GM12878 (cell line): Measurements from ENCODE around the gene NHSL2. TPM values are rescaled to one million over a fixed set of nuclear protein-coding genes. Genes with fewer than 3 reads are reported as not detected.

ENCODE experiments used
- ATAC-seq: fragments of 200-7000 bp; cut with Tn5 transposase; 3 replicates; pipeline ENCODE4 v1.9.1; 2020; ENCODE audit warnings: mild to moderate bottlenecking, moderate library complexity
- BruUV-seq: library from RNA; stranded (reverse); fragments of 400-500 nt; replicated peaks from 2 replicates; lab custom pipeline; 2021; lab: Mats Ljungman, UMichigan
- CTCF ChIA-PET: fragments of 300-600 bp; sonication (Branson Sonifier 250); formaldehyde crosslinking; extraction: SDS; loops from one replicate; lab custom pipeline; 2021; ENCODE audit warnings: inconsistent platforms; lab: Yijun Ruan, JAX
- POLR2A ChIA-PET: fragments of 350-600 bp; formaldehyde crosslinking; extraction: SDS; loops from one replicate; lab custom pipeline; 2021; ENCODE audit warnings: inconsistent platforms; lab: Charles Lee
- RAD21 ChIA-PET: fragments of 300-600 bp; sonication (Branson Sonifier 250); formaldehyde crosslinking; loops from one replicate; lab custom pipeline; 2023; ENCODE audit warnings: antibody characterized with exemption; ENCODE audit not compliant: unreplicated experiment; lab: Charles Lee
- SMC1A ChIA-PET: fragments of 300-600 bp; sonication (Branson Sonifier 250); formaldehyde crosslinking; loops from one replicate; lab custom pipeline; 2023; ENCODE audit not compliant: unreplicated experiment, uncharacterized antibody; lab: Charles Lee
- DNase-seq: peaks from one replicate; pipeline ENCODE4 v3.0.0-alpha.2; 2011; ENCODE audit warnings: low read depth, low spot score
- FAIRE-seq: peaks from 3 replicates; lab custom pipeline; 2011; peaks lifted over from hg19 to GRCh38; lab: Jason Lieb, UNC
- H2AFZ ChIP-seq: 2 replicates; pipeline ENCODE4 v1.6.0; 2011; ENCODE audit warnings: low read depth, low read length, control low read depth; ENCODE audit not compliant: control insufficient read depth
- H3K27ac ChIP-seq: 2 replicates; pipeline ENCODE4 v1.5.1; 2011; ENCODE audit warnings: control low read depth; ENCODE audit not compliant: control insufficient read depth, insufficient read depth
- H3K27me3 ChIP-seq, 2 experiments: replicated peaks in 1 of 2; 2 replicates each; pipeline versions ENCODE4 v1.6.0 to v1.6.1; 2011; ENCODE audit warnings: low read length in 1 of 2; ENCODE audit not compliant: control insufficient read depth in 2 of 2, insufficient read depth in 2 of 2
- H3K36me3 ChIP-seq, 2 experiments: 2 replicates each; pipeline ENCODE4 v1.5.1; 2011; ENCODE audit warnings: low read length in 1 of 2; ENCODE audit not compliant: control insufficient read depth in 2 of 2, insufficient read depth in 2 of 2
- H3K4me1 ChIP-seq: 2 replicates; pipeline ENCODE4 v1.6.1; 2011; ENCODE audit warnings: mild to moderate bottlenecking, low read length, moderate library complexity, mixed read lengths; ENCODE audit not compliant: control insufficient read depth, insufficient read depth
- H3K4me2 ChIP-seq: 2 replicates; pipeline ENCODE4 v1.6.0; 2011; ENCODE audit warnings: control low read depth; ENCODE audit not compliant: control insufficient read depth, insufficient read depth
- H3K4me3 ChIP-seq: fragments of 200-600 bp; sonication (generic); 2 replicates; pipeline ENCODE4 v1.5.1; 2016
- H3K79me2 ChIP-seq: 2 replicates; pipeline ENCODE4 v1.6.0; 2011; ENCODE audit warnings: low read length; ENCODE audit not compliant: control insufficient read depth, insufficient read depth
- H3K9ac ChIP-seq: 2 replicates; pipeline ENCODE4 v1.8.0; 2011; ENCODE audit warnings: low read length, control low read depth, mixed read lengths; ENCODE audit not compliant: control insufficient read depth, insufficient read depth
- H3K9me3 ChIP-seq: replicated peaks from 3 replicates; pipeline ENCODE4 v1.5.1; 2011; ENCODE audit warnings: mild to moderate bottlenecking, low read length; ENCODE audit not compliant: control insufficient read depth, insufficient read depth
- H4K20me1 ChIP-seq: 2 replicates; pipeline ENCODE4 v1.6.0; 2011; ENCODE audit not compliant: control insufficient read depth, insufficient read depth
- ESRRA ChIP-seq: IDR thresholded peaks from 2 replicates; pipeline ENCODE4 v1.6.1; 2012; ENCODE audit warnings: mild to moderate bottlenecking, low read length, improper control_type of control experiment
- HCFC1 ChIP-seq: fragments of 150-350 bp; IDR thresholded peaks from 2 replicates; pipeline ENCODE4 v1.6.1; 2014; ENCODE audit warnings: low read length
- IKZF2 ChIP-seq, 2 experiments: fragments of 450-650 bp; IDR thresholded peaks; 2 replicates each; pipeline ENCODE4 v1.6.1; 2017; ENCODE audit warnings: mild to moderate bottlenecking in 2 of 2, moderate library complexity in 2 of 2
- LARP7 ChIP-seq: fragments of 450-650 bp; IDR thresholded peaks from 2 replicates; pipeline ENCODE4 v1.6.1; 2017; ENCODE audit warnings: mild to moderate bottlenecking
- MEF2B ChIP-seq: fragments of 450-650 bp; IDR thresholded peaks from 2 replicates; pipeline ENCODE4 v1.6.1; 2018; ENCODE audit warnings: mild to moderate bottlenecking, moderate library complexity; ENCODE audit not compliant: partially characterized antibody, poor library complexity, severe bottlenecking
- MTA2 ChIP-seq: fragments of 450-650 bp; IDR thresholded peaks from 2 replicates; pipeline ENCODE4 v1.6.1; 2016; ENCODE audit warnings: low read depth, mild to moderate bottlenecking, moderate library complexity
- MTA3 ChIP-seq: IDR thresholded peaks from 2 replicates; pipeline ENCODE4 v1.6.1; 2012; ENCODE audit warnings: low read length, inconsistent platforms, borderline replicate concordance
- MYB ChIP-seq: fragments of 150-350 bp; IDR thresholded peaks from 2 replicates; pipeline ENCODE4 v1.6.1; 2014; ENCODE audit warnings: mild to moderate bottlenecking, low read depth, low read length, borderline replicate concordance
- MYC ChIP-seq: IDR thresholded peaks from 2 replicates; pipeline ENCODE4 v1.6.1; 2011; ENCODE audit warnings: mild to moderate bottlenecking, low read length, moderate library complexity, inconsistent platforms; ENCODE audit not compliant: insufficient read depth, insufficient replicate concordance, insufficient read length, severe bottlenecking
- NRF1 ChIP-seq: conservative IDR thresholded peaks from 2 replicates; pipeline ENCODE4 v1.6.1; 2011; ENCODE audit warnings: mild to moderate bottlenecking, low read depth, low read length, improper control_type of control experiment
- RELA ChIP-seq: fragments of 450-650 bp; IDR thresholded peaks from 2 replicates; pipeline ENCODE4 v1.8.0; 2014; ENCODE audit warnings: borderline replicate concordance; ENCODE audit not compliant: partially characterized antibody
- SPI1 ChIP-seq: IDR thresholded peaks from 2 replicates; pipeline ENCODE4 v1.6.1; 2011; ENCODE audit warnings: low read depth, mild to moderate bottlenecking, low read length, moderate library complexity, borderline replicate concordance; ENCODE audit not compliant: insufficient read depth
- SREBF2 ChIP-seq: IDR thresholded peaks from 2 replicates; pipeline ENCODE4 v1.6.1; 2012; ENCODE audit warnings: mild to moderate bottlenecking, low read length
- WGBS: methylation state at CpG from one replicate; pipeline ENCODE4 v1.1.6; 2016; ENCODE audit warnings: low lambda C conversion rate; ENCODE audit not compliant: insufficient replicate concordance, insufficient coverage; ENCODE audit errors: missing lambda C conversion rate; 5-methylcytosine and 5-hydroxymethylcytosine counted together
- in situ Hi-C: fragments of 300-500 bp; cut with MboI; formaldehyde crosslinking; loops from 9 replicates; pipeline ENCODE4 v1.14.3; 2018; ENCODE audit warnings: mixed read lengths
- intact Hi-C: fragments of 100-400 bp; cut with micrococcal nuclease; formaldehyde crosslinking; loops from one replicate; pipeline ENCODE4 v1.14.2; 2022; ENCODE audit not compliant: unreplicated experiment
- polyA plus RNA-seq, 11 experiments: library from polyadenylated mRNA; depleted of rRNA in 4 of 11; unstranded in 6 of 11; stranded (reverse) in 5 of 11; fragments of >200 nt; fragmentation: Nextera tagmentation in 4 of 11; fragmentation: Illumina TruSeq in 1 of 11; extraction: Ambion mirVana in 4 of 11; extraction: Trizol in 1 of 11; gene quantifications; 1 replicate in 1 of 11; 2 replicates in 10 of 11; pipeline versions ENCODE4 v1.2.1 to v1.2.3, GENCODE V29; 2011 to 2016; ENCODE audit warnings: inconsistent platforms in 2 of 11, missing spikeins in 2 of 11, low read depth in 1 of 11
- total RNA-seq, 4 experiments: library from RNA; depleted of rRNA in 3 of 4; stranded (reverse); fragments of >200 nt in 3 of 4; fragmentation: Illumina TruSeq in 1 of 4; extraction: Trizol in 1 of 4; gene quantifications; 2 replicates each; pipeline versions ENCODE4 v1.2.1 to v1.2.3, GENCODE V29; 2013 to 2021
- TF ChIP-seq, protein P1 (sequence below): fragments of 450-650 bp; formaldehyde crosslinking; IDR thresholded peaks from 2 replicates; pipeline ENCODE4 v1.4.0; 2020; ENCODE audit warnings: mild to moderate bottlenecking, moderate library complexity
- TF ChIP-seq, protein P2 (sequence below): fragments of 450-650 bp; IDR thresholded peaks from 2 replicates; pipeline ENCODE4 v1.6.1; 2017; ENCODE audit warnings: antibody characterized with exemption, mild to moderate bottlenecking, moderate library complexity

The NHSL2 gene
- total and polyA plus RNA-seq, 10 of the 15 experiments (the other 5 are each of a cell fraction or from before 2014, with no cell fraction given), result 0.05 to 0.53 (median 0.07) TPM; not detected in 2

DNA sequence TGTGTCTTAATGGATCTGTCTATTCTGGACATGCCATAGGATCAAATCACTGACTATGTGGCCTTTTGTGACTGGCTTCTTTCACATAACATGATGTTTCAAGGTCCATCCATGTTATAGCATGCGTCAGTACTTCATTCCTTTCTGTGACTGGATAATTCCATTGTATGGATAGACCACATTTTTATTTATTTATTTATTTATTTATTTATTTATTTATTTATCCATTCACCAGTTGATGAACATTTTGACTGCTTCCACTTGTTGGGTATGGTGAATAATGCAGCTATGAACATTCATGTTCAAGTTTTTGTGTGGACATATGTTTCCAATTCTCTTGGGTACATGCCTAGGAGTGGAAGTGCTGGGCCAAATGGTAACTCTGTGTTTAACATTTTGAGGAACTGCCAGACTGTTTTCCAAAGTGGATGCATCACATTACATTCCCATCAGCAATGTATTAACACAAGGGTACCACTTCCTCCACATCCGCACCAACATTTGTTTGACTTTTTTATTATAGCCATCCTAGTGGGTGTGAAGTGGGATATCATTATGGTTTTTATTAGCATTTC, 207.1 kb downstream of the NHSL2 start:
- ChIA-PET SMC1A (no interaction called here), CTCF (no interaction called here)
- H2AFZ ChIP-seq, result no peak overlapping the region

More for the DNA sequence above, 207.1 kb downstream of the NHSL2 start:
- no peaks in the 10 kb centered on the region for H3K36me3 ChIP-seq
- H3K4me3 ChIP-seq, result no peak overlapping the region
- no peaks in the 10 kb centered on the region for H4K20me1 ChIP-seq
- no peaks in the 10 kb centered on the region for H3K4me1 ChIP-seq
- FAIRE-seq (no peak), ATAC-seq (no peak)
- no peaks in the 10 kb centered on the region for H3K9me3 ChIP-seq
- POLR2A ChIA-PET, result no interaction called here
- TF ChIP-seq LARP7, result no peak
- TF ChIP-seq MTA3, result no peak
- no peak for TF ChIP-seq HCFC1
- no peak for TF ChIP-seq MYC
- no peak for TF ChIP-seq IKZF2 (IDR thresholded peaks at IDR 0.05)
- TF ChIP-seq NRF1, result no peak
- TF ChIP-seq, protein P1, sequence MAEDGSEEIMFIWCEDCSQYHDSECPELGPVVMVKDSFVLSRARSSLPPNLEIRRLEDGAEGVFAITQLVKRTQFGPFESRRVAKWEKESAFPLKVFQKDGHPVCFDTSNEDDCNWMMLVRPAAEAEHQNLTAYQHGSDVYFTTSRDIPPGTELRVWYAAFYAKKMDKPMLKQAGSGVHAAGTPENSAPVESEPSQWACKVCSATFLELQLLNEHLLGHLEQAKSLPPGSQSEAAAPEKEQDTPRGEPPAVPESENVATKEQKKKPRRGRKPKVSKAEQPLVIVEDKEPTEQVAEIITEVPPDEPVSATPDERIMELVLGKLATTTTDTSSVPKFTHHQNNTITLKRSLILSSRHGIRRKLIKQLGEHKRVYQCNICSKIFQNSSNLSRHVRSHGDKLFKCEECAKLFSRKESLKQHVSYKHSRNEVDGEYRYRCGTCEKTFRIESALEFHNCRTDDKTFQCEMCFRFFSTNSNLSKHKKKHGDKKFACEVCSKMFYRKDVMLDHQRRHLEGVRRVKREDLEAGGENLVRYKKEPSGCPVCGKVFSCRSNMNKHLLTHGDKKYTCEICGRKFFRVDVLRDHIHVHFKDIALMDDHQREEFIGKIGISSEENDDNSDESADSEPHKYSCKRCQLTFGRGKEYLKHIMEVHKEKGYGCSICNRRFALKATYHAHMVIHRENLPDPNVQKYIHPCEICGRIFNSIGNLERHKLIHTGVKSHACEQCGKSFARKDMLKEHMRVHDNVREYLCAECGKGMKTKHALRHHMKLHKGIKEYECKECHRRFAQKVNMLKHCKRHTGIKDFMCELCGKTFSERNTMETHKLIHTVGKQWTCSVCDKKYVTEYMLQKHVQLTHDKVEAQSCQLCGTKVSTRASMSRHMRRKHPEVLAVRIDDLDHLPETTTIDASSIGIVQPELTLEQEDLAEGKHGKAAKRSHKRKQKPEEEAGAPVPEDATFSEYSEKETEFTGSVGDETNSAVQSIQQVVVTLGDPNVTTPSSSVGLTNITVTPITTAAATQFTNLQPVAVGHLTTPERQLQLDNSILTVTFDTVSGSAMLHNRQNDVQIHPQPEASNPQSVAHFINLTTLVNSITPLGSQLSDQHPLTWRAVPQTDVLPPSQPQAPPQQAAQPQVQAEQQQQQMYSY, result no peak
- no peak for TF ChIP-seq RELA
- TF ChIP-seq SPI1, result no peak
- no peak for TF ChIP-seq ESRRA
- TF ChIP-seq, protein P2, sequence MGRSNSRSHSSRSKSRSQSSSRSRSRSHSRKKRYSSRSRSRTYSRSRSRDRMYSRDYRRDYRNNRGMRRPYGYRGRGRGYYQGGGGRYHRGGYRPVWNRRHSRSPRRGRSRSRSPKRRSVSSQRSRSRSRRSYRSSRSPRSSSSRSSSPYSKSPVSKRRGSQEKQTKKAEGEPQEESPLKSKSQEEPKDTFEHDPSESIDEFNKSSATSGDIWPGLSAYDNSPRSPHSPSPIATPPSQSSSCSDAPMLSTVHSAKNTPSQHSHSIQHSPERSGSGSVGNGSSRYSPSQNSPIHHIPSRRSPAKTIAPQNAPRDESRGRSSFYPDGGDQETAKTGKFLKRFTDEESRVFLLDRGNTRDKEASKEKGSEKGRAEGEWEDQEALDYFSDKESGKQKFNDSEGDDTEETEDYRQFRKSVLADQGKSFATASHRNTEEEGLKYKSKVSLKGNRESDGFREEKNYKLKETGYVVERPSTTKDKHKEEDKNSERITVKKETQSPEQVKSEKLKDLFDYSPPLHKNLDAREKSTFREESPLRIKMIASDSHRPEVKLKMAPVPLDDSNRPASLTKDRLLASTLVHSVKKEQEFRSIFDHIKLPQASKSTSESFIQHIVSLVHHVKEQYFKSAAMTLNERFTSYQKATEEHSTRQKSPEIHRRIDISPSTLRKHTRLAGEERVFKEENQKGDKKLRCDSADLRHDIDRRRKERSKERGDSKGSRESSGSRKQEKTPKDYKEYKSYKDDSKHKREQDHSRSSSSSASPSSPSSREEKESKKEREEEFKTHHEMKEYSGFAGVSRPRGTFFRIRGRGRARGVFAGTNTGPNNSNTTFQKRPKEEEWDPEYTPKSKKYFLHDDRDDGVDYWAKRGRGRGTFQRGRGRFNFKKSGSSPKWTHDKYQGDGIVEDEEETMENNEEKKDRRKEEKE, result no peak
- TF ChIP-seq MYB, result no peak
- TF ChIP-seq SREBF2, result no peak
- no peak for TF ChIP-seq MEF2B
- no peak for TF ChIP-seq MTA2
- TF ChIP-seq, all 136 proteins: peak for 0
- no peak for DNase-seq
- peaks cover 0 to 3% of the 10 kb centered on the region in 2 experiments; a peak in 3 of 4 replicates for H3K27me3 ChIP-seq
- H3K4me2 ChIP-seq, result no peak overlapping the region
- WGBS, result 87% methylated on average over 2 of the region's 2 CpGs
- in situ Hi-C loops (no loop called here), intact Hi-C loops (no loop called here)
- H3K79me2 ChIP-seq, result no peaks in the 10 kb centered on the region
- RAD21 ChIA-PET, result no interaction called here
- no peak overlapping the region for H3K9ac ChIP-seq
- no peak overlapping the region for H3K27ac ChIP-seq
- no TSS peak for BruUV-seq
